Measurements from ENCODE around the gene RAD9B. TPM values are rescaled to one million over a fixed set of nuclear protein-coding genes. Genes with fewer than 3 reads are reported as not detected.

Gene RAD9B
- total and polyA plus RNA-seq, 2 of the 4 experiments (the other 2 are of a cell fraction), result 0.09 to 0.18 TPM

DNA sequence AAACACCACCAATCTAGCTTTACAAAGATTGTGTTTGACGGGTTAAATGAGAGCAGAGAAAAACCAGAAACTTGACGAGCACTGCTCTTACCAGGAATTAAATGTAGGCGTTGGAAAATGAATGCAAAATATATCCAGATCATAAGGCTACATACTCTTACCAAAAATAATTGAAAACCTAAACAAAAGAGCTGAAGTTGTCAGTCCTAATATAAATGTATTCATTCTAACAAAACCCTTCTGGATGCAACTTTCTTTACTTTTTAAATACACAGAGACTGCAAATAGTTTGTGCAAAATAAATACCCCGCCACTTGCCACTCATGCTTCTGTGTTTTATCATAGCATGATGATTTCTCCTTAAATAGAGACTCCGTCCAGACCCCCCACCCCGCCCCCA lies 32.7 kb downstream of the RAD9B start:
- no peaks in the 10 kb centered on the region for H3K9me3 ChIP-seq (ENCODE audit: control insufficient read depth, insufficient read depth, low read length)
- H3K4me3 ChIP-seq (ENCODE audit: insufficient read depth, low read depth, low read length), result no peak overlapping the region
- H2AFZ ChIP-seq (replicated peaks; ENCODE audit: low read length, poor library complexity), result no peak overlapping the region
- ATAC-seq (ENCODE audit: low read depth) (no peak), DNase-seq (no peak)
- peaks cover 8% of the 10 kb centered on the region; the same call in 1 of the 2 replicates for H4K20me1 ChIP-seq (ENCODE audit: insufficient read depth, low read length)
- peaks cover 14% of the 10 kb centered on the region for H3K9me1 ChIP-seq (ENCODE audit: insufficient read depth, low read length)
- H4K8ac ChIP-seq (ENCODE audit: low read depth in 2 of 2, low read length in 2 of 2), result no peak overlapping the region
- no peak overlapping the region for H2BK20ac ChIP-seq (ENCODE audit: low read depth, low read length)
- no CpG with 5 or more reads among the region's 6 CpGs for WGBS, 2 experiments (ENCODE audit: extremely low coverage in 2 of 2, insufficient read length in 1 of 2)
- H3K79me1 ChIP-seq (ENCODE audit: low read depth in 1 of 2, low read length in 2 of 2), result peaks cover 26 to 45% of the 10 kb centered on the region in 2 experiments
- no peak overlapping the region for H4K5ac ChIP-seq (ENCODE audit: low read depth, low read length)
- BruUV-seq (replicated peaks), result no TSS peak
- no peak overlapping the region for H2BK15ac ChIP-seq (ENCODE audit: low read depth, low read length)
- dilution Hi-C loops (cut with HindIII; ENCODE audit: low sequenced_read_pairs, unreplicated experiment) (no loop called here), in situ Hi-C loops (cut with MboI; ENCODE audit: low sequenced_read_pairs) (no loop called here), intact Hi-C loops (cut with micrococcal nuclease) (no loop called here)
- H3K4me2 ChIP-seq (ENCODE audit: low read depth, low read length), result no peak overlapping the region
- H3K56ac ChIP-seq (ENCODE audit: extremely low read depth, insufficient read depth, low read length), result no peak overlapping the region
- H4K91ac ChIP-seq (ENCODE audit: insufficient read depth, low read depth, low read length), result no peak overlapping the region
- no peak overlapping the region for H2AK5ac ChIP-seq (ENCODE audit: low read depth, low read length)
- peaks cover 15% of the 10 kb centered on the region for H3K4me1 ChIP-seq (ENCODE audit: control insufficient read depth, insufficient read depth, low read length)
- H3K27me3 ChIP-seq (ENCODE audit: control insufficient read depth, insufficient read depth, low read length), result no peaks in the 10 kb centered on the region
- TF ChIP-seq MAZ (IDR thresholded peaks at IDR 0.05; ENCODE audit: borderline replicate concordance, low read depth, low read length) (no peak), RCOR1 (IDR thresholded peaks at IDR 0.05; ENCODE audit: insufficient replicate concordance, low read length) (no peak), CEBPB (IDR thresholded peaks at IDR 0.05; ENCODE audit: low read depth, low read length) (no peak), MXI1 (IDR thresholded peaks at IDR 0.05; ENCODE audit: borderline replicate concordance, low read depth, low read length) (no peak), RFX5 (IDR thresholded peaks at IDR 0.05; ENCODE audit: low read depth, low read length) (no peak), CHD1 (IDR thresholded peaks at IDR 0.05; ENCODE audit: low read depth, low read length) (no peak), SMC3 (IDR thresholded peaks at IDR 0.05; ENCODE audit: low read depth, low read length) (no peak), MAFK (IDR thresholded peaks at IDR 0.05; ENCODE audit: low read depth, low read length) (no peak), ELK1 (IDR thresholded peaks at IDR 0.05; ENCODE audit: borderline replicate concordance, low read depth, low read length) (no peak), FOS (IDR thresholded peaks at IDR 0.05; ENCODE audit: low read depth, low read length) (no peak), POLR2A (IDR thresholded peaks at IDR 0.05; ENCODE audit: low read depth, low read length) (no peak), RAD21 (IDR thresholded peaks at IDR 0.05; ENCODE audit: low read length) (no peak), BHLHE40 (IDR thresholded peaks at IDR 0.05; ENCODE audit: low read depth, low read length) (no peak)
- TF ChIP-seq, protein P1, sequence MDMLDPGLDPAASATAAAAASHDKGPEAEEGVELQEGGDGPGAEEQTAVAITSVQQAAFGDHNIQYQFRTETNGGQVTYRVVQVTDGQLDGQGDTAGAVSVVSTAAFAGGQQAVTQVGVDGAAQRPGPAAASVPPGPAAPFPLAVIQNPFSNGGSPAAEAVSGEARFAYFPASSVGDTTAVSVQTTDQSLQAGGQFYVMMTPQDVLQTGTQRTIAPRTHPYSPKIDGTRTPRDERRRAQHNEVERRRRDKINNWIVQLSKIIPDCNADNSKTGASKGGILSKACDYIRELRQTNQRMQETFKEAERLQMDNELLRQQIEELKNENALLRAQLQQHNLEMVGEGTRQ (IDR thresholded peaks at IDR 0.05; ENCODE audit: low read depth, low read length), result no peak
- TF ChIP-seq, protein P2, sequence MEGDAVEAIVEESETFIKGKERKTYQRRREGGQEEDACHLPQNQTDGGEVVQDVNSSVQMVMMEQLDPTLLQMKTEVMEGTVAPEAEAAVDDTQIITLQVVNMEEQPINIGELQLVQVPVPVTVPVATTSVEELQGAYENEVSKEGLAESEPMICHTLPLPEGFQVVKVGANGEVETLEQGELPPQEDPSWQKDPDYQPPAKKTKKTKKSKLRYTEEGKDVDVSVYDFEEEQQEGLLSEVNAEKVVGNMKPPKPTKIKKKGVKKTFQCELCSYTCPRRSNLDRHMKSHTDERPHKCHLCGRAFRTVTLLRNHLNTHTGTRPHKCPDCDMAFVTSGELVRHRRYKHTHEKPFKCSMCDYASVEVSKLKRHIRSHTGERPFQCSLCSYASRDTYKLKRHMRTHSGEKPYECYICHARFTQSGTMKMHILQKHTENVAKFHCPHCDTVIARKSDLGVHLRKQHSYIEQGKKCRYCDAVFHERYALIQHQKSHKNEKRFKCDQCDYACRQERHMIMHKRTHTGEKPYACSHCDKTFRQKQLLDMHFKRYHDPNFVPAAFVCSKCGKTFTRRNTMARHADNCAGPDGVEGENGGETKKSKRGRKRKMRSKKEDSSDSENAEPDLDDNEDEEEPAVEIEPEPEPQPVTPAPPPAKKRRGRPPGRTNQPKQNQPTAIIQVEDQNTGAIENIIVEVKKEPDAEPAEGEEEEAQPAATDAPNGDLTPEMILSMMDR (conservative IDR thresholded peaks at IDR 0.05; ENCODE audit: low read depth, low read length), result no peak
- no peak overlapping the region for H2BK5ac ChIP-seq (ENCODE audit: low read depth, low read length, poor library complexity, severe bottlenecking)
- no peak overlapping the region for H3K9ac ChIP-seq (ENCODE audit: low read depth, low read length)
- no peak overlapping the region for H3K23ac ChIP-seq (ENCODE audit: low read depth, low read length)
- peaks cover 19% of the 10 kb centered on the region for H3K36me3 ChIP-seq (ENCODE audit: control insufficient read depth, insufficient read depth, low read length)
- H3K18ac ChIP-seq (ENCODE audit: low read depth, low read length), result no peak overlapping the region
- CTCF ChIA-PET, result interaction anchor here (0.5 to 1.0 kb wide), 2 partner anchors 33 to 93 kb away, joined by 4 read pairs; partner anchors contain the start of genes RAD9B and VPS29
- no peak overlapping the region for H2BK120ac ChIP-seq (ENCODE audit: low read depth, low read length)
- no peak overlapping the region for H3K27ac ChIP-seq (ENCODE audit: insufficient read depth, low read length)
- H3K4ac ChIP-seq (ENCODE audit: low read depth, low read length), result no peak overlapping the region
- no peak overlapping the region for H3K14ac ChIP-seq (replicated peaks; ENCODE audit: low read depth, low read length)
- no peak overlapping the region for H2AK9ac ChIP-seq (replicated peaks; ENCODE audit: low read depth, low read length, poor library complexity)
- POLR2A ChIA-PET (ENCODE audit: unreplicated experiment), result no interaction called here

Measured in IMR-90 (cell line).